ENCODE data around the gene ESPL1.

- no peak for TF ChIP-seq CTCF (conservative IDR thresholded peaks at IDR 0.05)
- TF ChIP-seq ZFX (IDR thresholded peaks at IDR 0.05): no peak
Observed at GRCh38 chr12:53231921-53232645, 36.0 kb upstream of the ESPL1 start, which contains the start of gene RARG.
